HepG2 (cell line): ENCODE measurements around the gene NFE2. TPM values are rescaled to one million over a fixed set of nuclear protein-coding genes. Genes with fewer than 3 reads are reported as not detected.

Source experiments
- GATAD2A ChIP-seq: IDR thresholded peaks from 2 replicates; pipeline ENCODE4 v1.6.1; 2016
- HMGXB3 ChIP-seq: sonication (generic); formaldehyde crosslinking; IDR thresholded peaks from 2 replicates; pipeline ENCODE4 v1.4.0; 2020; ENCODE audit warnings: missing genetic modification reagents, borderline replicate concordance
- HNRNPL ChIP-seq: fragments of 200-400 bp; formaldehyde crosslinking; IDR thresholded peaks from 2 replicates; pipeline ENCODE4 v1.6.1; 2017; ENCODE audit warnings: mild to moderate bottlenecking, low read depth, low read length
- MEF2D ChIP-seq: sonication (generic); formaldehyde crosslinking; IDR thresholded peaks from 2 replicates; pipeline ENCODE4 v1.5.1; 2020; ENCODE audit warnings: mild to moderate bottlenecking, missing genetic modification reagents
- NCOA2 ChIP-seq: sonication (generic); formaldehyde crosslinking; IDR thresholded peaks from 2 replicates; pipeline ENCODE4 v1.8.0; 2022; ENCODE audit warnings: inconsistent platforms
- PCBP1 ChIP-seq: fragments of 200-400 bp; formaldehyde crosslinking; IDR thresholded peaks from 2 replicates; pipeline ENCODE4 v1.6.1; 2017; ENCODE audit warnings: mild to moderate bottlenecking, low read depth, low read length, borderline replicate concordance
- SOX6 ChIP-seq, 2 experiments: fragments of 450-650 bp in 1 of 2; sonication (generic) in 1 of 2; formaldehyde crosslinking in 1 of 2; IDR thresholded peaks; 2 replicates each; pipeline versions ENCODE4 v1.4.0 to v1.6.1; 2017 to 2020; ENCODE audit warnings: antibody characterized with exemption in 1 of 2, mild to moderate bottlenecking in 1 of 2, missing genetic modification reagents in 1 of 2
- TAF1 ChIP-seq: sonication (generic); formaldehyde crosslinking; IDR thresholded peaks from 2 replicates; pipeline ENCODE4 v1.4.0; 2020; ENCODE audit warnings: missing genetic modification reagents
- THAP9 ChIP-seq: sonication (generic); formaldehyde crosslinking; IDR thresholded peaks from 2 replicates; pipeline ENCODE4; 2020; ENCODE audit warnings: missing genetic modification reagents, mild to moderate bottlenecking, borderline replicate concordance
- ZNF567 ChIP-seq: sonication (generic); formaldehyde crosslinking; IDR thresholded peaks from 2 replicates; pipeline ENCODE4 v1.8.1; 2023; ENCODE audit warnings: mild to moderate bottlenecking, missing genetic modification reagents, borderline replicate concordance
- ZNF788 ChIP-seq: sonication (generic); formaldehyde crosslinking; IDR thresholded peaks from 2 replicates; pipeline ENCODE4 v1.5.0; 2020; ENCODE audit warnings: mild to moderate bottlenecking, missing genetic modification reagents, borderline replicate concordance
- ZNF792 ChIP-seq: IDR thresholded peaks from 2 replicates; pipeline ENCODE4 v1.6.1; 2016
- ZNF891 ChIP-seq: sonication (generic); formaldehyde crosslinking; IDR thresholded peaks from 2 replicates; pipeline ENCODE4 v1.5.0; 2020; ENCODE audit warnings: mild to moderate bottlenecking, missing genetic modification reagents
- polyA plus RNA-seq, 8 experiments: library from polyadenylated mRNA; depleted of rRNA in 3 of 8; stranded (reverse) in 7 of 8; unstranded in 1 of 8; fragments of >200 nt; fragmentation: Illumina TruSeq in 4 of 8; extraction: Trizol in 4 of 8; gene quantifications; 2 replicates each; pipeline versions ENCODE4 v1.2.1 to v1.2.3, GENCODE V29; 2011 to 2016; ENCODE audit warnings: low read depth in 4 of 8, missing spikeins in 1 of 8, mixed read lengths in 1 of 8; ENCODE audit not compliant: insufficient read depth in 1 of 8
- total RNA-seq, 5 experiments: library from RNA; depleted of rRNA; stranded (reverse); fragments of >200 nt; fragmentation: Illumina TruSeq; extraction: Trizol; gene quantifications; 2 replicates each; pipeline ENCODE4 v1.2.3, GENCODE V29; 2016; ENCODE audit warnings: low read depth in 1 of 5
- TF ChIP-seq, protein P1 (sequence below): fragments of 450-650 bp; IDR thresholded peaks from 2 replicates; pipeline ENCODE4 v1.6.1; 2017
- TF ChIP-seq, protein P2 (sequence below): sonication (generic); formaldehyde crosslinking; IDR thresholded peaks from 2 replicates; pipeline ENCODE4 v1.5.0; 2020; ENCODE audit warnings: mild to moderate bottlenecking, missing genetic modification reagents, borderline replicate concordance
- TF ChIP-seq, protein P3 (sequence below): sonication (generic); formaldehyde crosslinking; IDR thresholded peaks from 2 replicates; pipeline ENCODE4 v1.4.0; 2020; ENCODE audit warnings: missing genetic modification reagents, borderline replicate concordance

Gene NFE2
- total and polyA plus RNA-seq, 2 of the 13 experiments (the other 11 are each of a cell fraction or from before 2014, with no cell fraction given): 4.5 to 7.8 TPM

GRCh38 chr12:54304187-54304810, 3.5 kb upstream of the NFE2 start (continued):
- TF ChIP-seq SOX6 (IDR thresholded peaks at IDR 0.05): no peak
- TF ChIP-seq SOX6 (CRISPR knock-in tag; IDR thresholded peaks at IDR 0.05): peak; percentile 71
- TF ChIP-seq ZNF891 (CRISPR knock-in tag): 0 out of 2 replicates have a peak, but pooled peaks have one; percentile 42
- TF ChIP-seq ZNF792 (CRISPR knock-in tag): peak; percentile 74; the same call in 1 of the 2 replicates
- TF ChIP-seq, protein P1, sequence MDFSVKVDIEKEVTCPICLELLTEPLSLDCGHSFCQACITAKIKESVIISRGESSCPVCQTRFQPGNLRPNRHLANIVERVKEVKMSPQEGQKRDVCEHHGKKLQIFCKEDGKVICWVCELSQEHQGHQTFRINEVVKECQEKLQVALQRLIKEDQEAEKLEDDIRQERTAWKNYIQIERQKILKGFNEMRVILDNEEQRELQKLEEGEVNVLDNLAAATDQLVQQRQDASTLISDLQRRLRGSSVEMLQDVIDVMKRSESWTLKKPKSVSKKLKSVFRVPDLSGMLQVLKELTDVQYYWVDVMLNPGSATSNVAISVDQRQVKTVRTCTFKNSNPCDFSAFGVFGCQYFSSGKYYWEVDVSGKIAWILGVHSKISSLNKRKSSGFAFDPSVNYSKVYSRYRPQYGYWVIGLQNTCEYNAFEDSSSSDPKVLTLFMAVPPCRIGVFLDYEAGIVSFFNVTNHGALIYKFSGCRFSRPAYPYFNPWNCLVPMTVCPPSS: no peak
- no peak for TF ChIP-seq TAF1
- TF ChIP-seq ZNF788 (CRISPR knock-in tag): peak; percentile 70; the same call in 1 of the 2 replicates
- TF ChIP-seq ZNF567 (CRISPR knock-in tag): no peak
- 0 out of 2 replicates have a peak, but pooled peaks have one; percentile 72 for TF ChIP-seq PCBP1
- TF ChIP-seq, protein P2, sequence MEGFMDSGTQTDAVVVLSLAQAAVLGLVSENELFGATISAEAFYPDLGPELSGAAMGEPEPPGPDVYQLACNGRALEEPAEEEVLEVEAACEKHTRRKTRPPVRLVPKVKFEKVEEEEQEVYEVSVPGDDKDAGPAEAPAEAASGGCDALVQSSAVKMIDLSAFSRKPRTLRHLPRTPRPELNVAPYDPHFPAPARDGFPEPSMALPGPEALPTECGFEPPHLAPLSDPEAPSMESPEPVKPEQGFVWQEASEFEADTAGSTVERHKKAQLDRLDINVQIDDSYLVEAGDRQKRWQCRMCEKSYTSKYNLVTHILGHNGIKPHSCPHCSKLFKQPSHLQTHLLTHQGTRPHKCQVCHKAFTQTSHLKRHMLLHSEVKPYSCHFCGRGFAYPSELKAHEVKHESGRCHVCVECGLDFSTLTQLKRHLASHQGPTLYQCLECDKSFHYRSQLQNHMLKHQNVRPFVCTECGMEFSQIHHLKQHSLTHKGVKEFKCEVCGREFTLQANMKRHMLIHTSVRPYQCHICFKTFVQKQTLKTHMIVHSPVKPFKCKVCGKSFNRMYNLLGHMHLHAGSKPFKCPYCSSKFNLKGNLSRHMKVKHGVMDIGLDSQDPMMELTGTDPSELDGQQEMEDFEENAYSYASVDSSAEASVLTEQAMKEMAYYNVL (CRISPR knock-in tag): 0 out of 2 replicates have a peak, but pooled peaks have one; percentile 42
- peak; percentile 26; the same call in 1 of the 2 replicates for TF ChIP-seq HMGXB3
- TF ChIP-seq, protein P3, sequence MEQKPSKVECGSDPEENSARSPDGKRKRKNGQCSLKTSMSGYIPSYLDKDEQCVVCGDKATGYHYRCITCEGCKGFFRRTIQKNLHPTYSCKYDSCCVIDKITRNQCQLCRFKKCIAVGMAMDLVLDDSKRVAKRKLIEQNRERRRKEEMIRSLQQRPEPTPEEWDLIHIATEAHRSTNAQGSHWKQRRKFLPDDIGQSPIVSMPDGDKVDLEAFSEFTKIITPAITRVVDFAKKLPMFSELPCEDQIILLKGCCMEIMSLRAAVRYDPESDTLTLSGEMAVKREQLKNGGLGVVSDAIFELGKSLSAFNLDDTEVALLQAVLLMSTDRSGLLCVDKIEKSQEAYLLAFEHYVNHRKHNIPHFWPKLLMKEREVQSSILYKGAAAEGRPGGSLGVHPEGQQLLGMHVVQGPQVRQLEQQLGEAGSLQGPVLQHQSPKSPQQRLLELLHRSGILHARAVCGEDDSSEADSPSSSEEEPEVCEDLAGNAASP (CRISPR knock-in tag): peak; percentile 86; the same call in 1 of the 2 replicates
- peak; percentile 88 for TF ChIP-seq GATAD2A (CRISPR knock-in tag)
- TF ChIP-seq MEF2D (CRISPR knock-in tag): no peak
- TF ChIP-seq THAP9 (CRISPR knock-in tag): peak; percentile 50; the same call in 1 of the 2 replicates
- TF ChIP-seq HNRNPL: peak; percentile 86
- TF ChIP-seq NCOA2 (CRISPR knock-in tag): peak; percentile 71
